Measurements from ENCODE around the gene GCSAM. TPM values are rescaled to one million over a fixed set of nuclear protein-coding genes. Genes with fewer than 3 reads are reported as not detected.

GCSAM gene
- total RNA-seq, 1 experiment from 2014 or later: not detected

DNA sequence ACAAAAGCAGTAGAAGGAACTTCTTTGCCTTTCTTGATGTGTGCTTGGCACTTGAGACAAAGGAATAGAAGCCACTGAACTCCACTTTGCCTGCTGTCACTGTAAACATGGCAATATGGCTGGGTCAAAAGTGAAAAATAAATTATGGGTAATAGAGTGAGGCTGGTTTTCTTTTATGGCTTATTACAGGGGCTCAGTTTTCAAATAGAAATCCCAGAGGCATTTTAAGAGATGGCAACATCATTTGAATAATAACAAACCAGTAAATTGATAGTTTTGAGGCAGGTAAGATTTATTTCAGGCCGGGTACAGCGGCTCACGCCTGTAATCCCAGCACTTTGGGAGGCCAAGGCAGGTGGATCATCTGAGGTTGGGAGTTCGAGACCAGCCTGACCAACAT is 44.1 kb downstream of the GCSAM start:
- H3K27ac ChIP-seq (ENCODE audit: low read depth, low read length, poor library complexity, severe bottlenecking): no peak overlapping the region
- no peaks in the 10 kb centered on the region for H3K27me3 ChIP-seq (replicated peaks; ENCODE audit: insufficient read depth, low read depth, low read length, poor library complexity)
- DNase-seq (ENCODE audit: low spot score): no peak
- H3K36me3 ChIP-seq (ENCODE audit: insufficient read depth, low read length, poor library complexity, severe bottlenecking): no peaks in the 10 kb centered on the region
- H3K4me3 ChIP-seq (ENCODE audit: low read depth, low read length, poor library complexity, severe bottlenecking): no peak overlapping the region
- H3K4me1 ChIP-seq (ENCODE audit: insufficient read depth, low read length, poor library complexity, severe bottlenecking): peaks cover 10% of the 10 kb centered on the region
- H3K9me3 ChIP-seq (ENCODE audit: low read depth, low read length, poor library complexity, severe bottlenecking): no peaks in the 10 kb centered on the region
- TF ChIP-seq EZH2 (IDR thresholded peaks at IDR 0.05; ENCODE audit: borderline replicate concordance, low read depth, low read length, poor library complexity, severe bottlenecking) (no peak), CTCF (conservative IDR thresholded peaks at IDR 0.05; ENCODE audit: low read depth, low read length) (no peak)
- POLR2A ChIA-PET (ENCODE audit: low non-redundant PET): no interaction called here
- BruUV-seq (replicated peaks): no TSS peak
- intact Hi-C loops (cut with micrococcal nuclease; ENCODE audit: unreplicated experiment): no loop called here
- CTCF ChIA-PET: no interaction called here

- no peaks in the 10 kb centered on the region for H3K27me3 ChIP-seq (replicated peaks; ENCODE audit: insufficient read depth, low read depth, low read length, poor library complexity)
- DNase-seq (ENCODE audit: low spot score): no peak
- no peak overlapping the region for H3K27ac ChIP-seq (ENCODE audit: low read depth, low read length, poor library complexity, severe bottlenecking)
- no peaks in the 10 kb centered on the region for H3K9me3 ChIP-seq (ENCODE audit: low read depth, low read length, poor library complexity, severe bottlenecking)
- no peak overlapping the region for H3K4me3 ChIP-seq (ENCODE audit: low read depth, low read length, poor library complexity, severe bottlenecking)
- BruUV-seq (replicated peaks): no TSS peak
- TF ChIP-seq CTCF (conservative IDR thresholded peaks at IDR 0.05; ENCODE audit: low read depth, low read length) (no peak), EZH2 (IDR thresholded peaks at IDR 0.05; ENCODE audit: borderline replicate concordance, low read depth, low read length, poor library complexity, severe bottlenecking) (no peak)
- peaks cover 10% of the 10 kb centered on the region for H3K4me1 ChIP-seq (ENCODE audit: insufficient read depth, low read length, poor library complexity, severe bottlenecking)
- ChIA-PET POLR2A (ENCODE audit: low non-redundant PET) (no interaction called here), CTCF (no interaction called here)
- no peaks in the 10 kb centered on the region for H3K36me3 ChIP-seq (ENCODE audit: insufficient read depth, low read length, poor library complexity, severe bottlenecking)
- intact Hi-C loops (cut with micrococcal nuclease; ENCODE audit: unreplicated experiment): no loop called here
Measured at GRCh38 chr3:112087746-112088145, 45.3 kb downstream of the GCSAM start.

GRCh38 chr3:112086875-112087524 is 46.0 kb downstream of the GCSAM start:
- Histone ChIP-seq H3K36me3 (ENCODE audit: insufficient read depth, low read length, poor library complexity, severe bottlenecking) (no peaks in the 10 kb centered on the region), H3K4me3 (ENCODE audit: low read depth, low read length, poor library complexity, severe bottlenecking) (peak overlapping the region; percentile 41), H3K27ac (ENCODE audit: low read depth, low read length, poor library complexity, severe bottlenecking) (no peak overlapping the region), H3K9me3 (ENCODE audit: low read depth, low read length, poor library complexity, severe bottlenecking) (no peaks in the 10 kb centered on the region), H3K4me1 (ENCODE audit: insufficient read depth, low read length, poor library complexity, severe bottlenecking) (peaks cover 10% of the 10 kb centered on the region), H3K27me3 (replicated peaks; ENCODE audit: insufficient read depth, low read depth, low read length, poor library complexity) (no peaks in the 10 kb centered on the region)
- ChIA-PET CTCF (no interaction called here), POLR2A (ENCODE audit: low non-redundant PET) (no interaction called here)
- BruUV-seq (replicated peaks): no TSS peak
- DNase-seq (ENCODE audit: low spot score): no peak
- intact Hi-C loops (cut with micrococcal nuclease; ENCODE audit: unreplicated experiment): no loop called here
- TF ChIP-seq EZH2 (IDR thresholded peaks at IDR 0.05; ENCODE audit: borderline replicate concordance, low read depth, low read length, poor library complexity, severe bottlenecking): no peak
- TF ChIP-seq CTCF (conservative IDR thresholded peaks at IDR 0.05; ENCODE audit: low read depth, low read length): no peak
